ENCODE measurements around the gene TLNRD1.

The TLNRD1 gene

GRCh38 chr15:80992006-80992405 lies 8.7 kb upstream of the TLNRD1 start:
- Histone ChIP-seq H3K27me3 (ENCODE audit: insufficient read depth, poor library complexity, severe bottlenecking) (no peaks in the 10 kb centered on the region), H3K27ac (replicated peaks) (no peak overlapping the region), H3K4me3 (replicated peaks; ENCODE audit: insufficient read depth, low read length) (no peak overlapping the region)
- TF ChIP-seq CTCF (IDR thresholded peaks at IDR 0.05; ENCODE audit: insufficient read depth, low read length) (no peak), REST (IDR thresholded peaks at IDR 0.05; ENCODE audit: insufficient replicate concordance, low read depth) (no peak), SPI1 (IDR thresholded peaks at IDR 0.05; ENCODE audit: borderline replicate concordance, low read depth) (no peak), POLR2AphosphoS5 (IDR thresholded peaks at IDR 0.05; ENCODE audit: low read depth) (no peak), GABPA (IDR thresholded peaks at IDR 0.05; ENCODE audit: low read depth) (no peak)
- no peak for DNase-seq (ENCODE audit: low read depth in 1 of 2, low spot score in 1 of 2)

- no peak for TF ChIP-seq REST (IDR thresholded peaks at IDR 0.05; ENCODE audit: insufficient replicate concordance, low read depth)
- TF ChIP-seq POLR2AphosphoS5 (IDR thresholded peaks at IDR 0.05; ENCODE audit: low read depth), result no peak
- no peak for TF ChIP-seq SPI1 (IDR thresholded peaks at IDR 0.05; ENCODE audit: borderline replicate concordance, low read depth)
- no peak for TF ChIP-seq GABPA (IDR thresholded peaks at IDR 0.05; ENCODE audit: low read depth)
- no peak for TF ChIP-seq CTCF (IDR thresholded peaks at IDR 0.05; ENCODE audit: insufficient read depth, low read length)
- Histone ChIP-seq H3K27ac (replicated peaks) (no peak overlapping the region), H3K4me3 (replicated peaks; ENCODE audit: insufficient read depth, low read length) (no peak overlapping the region), H3K27me3 (ENCODE audit: insufficient read depth, poor library complexity, severe bottlenecking) (no peaks in the 10 kb centered on the region)
- DNase-seq (ENCODE audit: low read depth in 1 of 2, low spot score in 1 of 2), result no peak
Measured at GRCh38 chr15:80992441-80992840, 8.3 kb upstream of the TLNRD1 start.

- Histone ChIP-seq H3K27ac (replicated peaks) (no peak overlapping the region), H3K4me3 (replicated peaks; ENCODE audit: insufficient read depth, low read length) (no peak overlapping the region), H3K27me3 (ENCODE audit: insufficient read depth, poor library complexity, severe bottlenecking) (no peaks in the 10 kb centered on the region)
- DNase-seq (ENCODE audit: low read depth in 1 of 2, low spot score in 1 of 2), result peak in 1 of 2 experiments; percentile 23
- TF ChIP-seq POLR2AphosphoS5 (IDR thresholded peaks at IDR 0.05; ENCODE audit: low read depth), result no peak
- TF ChIP-seq CTCF (IDR thresholded peaks at IDR 0.05; ENCODE audit: insufficient read depth, low read length), result peak; percentile 37
Measured at GRCh38 chr15:80996247-80996646, 4.5 kb upstream of the TLNRD1 start.

- H3K4me3 ChIP-seq (replicated peaks; ENCODE audit: insufficient read depth, low read length), result no peak overlapping the region
- H3K27ac ChIP-seq (replicated peaks), result no peak overlapping the region
- TF ChIP-seq POLR2AphosphoS5 (IDR thresholded peaks at IDR 0.05; ENCODE audit: low read depth) (no peak), REST (IDR thresholded peaks at IDR 0.05; ENCODE audit: insufficient replicate concordance, low read depth) (no peak), GABPA (IDR thresholded peaks at IDR 0.05; ENCODE audit: low read depth) (no peak), CTCF (IDR thresholded peaks at IDR 0.05; ENCODE audit: insufficient read depth, low read length) (no peak), SPI1 (IDR thresholded peaks at IDR 0.05; ENCODE audit: borderline replicate concordance, low read depth) (no peak)
- H3K27me3 ChIP-seq (ENCODE audit: insufficient read depth, poor library complexity, severe bottlenecking), result no peaks in the 10 kb centered on the region
- no peak for DNase-seq (ENCODE audit: low read depth in 1 of 2, low spot score in 1 of 2)
Measured at GRCh38 chr15:80997692-80998091, 3.0 kb upstream of the TLNRD1 start.
